K562 (cell line): ENCODE results near the gene CD248. TPM values are rescaled to one million over a fixed set of nuclear protein-coding genes. Genes with fewer than 3 reads are reported as not detected.

Source experiments
- CBX1 ChIP-seq: sonication (generic); IDR thresholded peaks from 2 replicates; pipeline ENCODE4 v1.6.1; 2016; ENCODE audit warnings: antibody characterized with exemption, low read depth, mild to moderate bottlenecking
- CBX2 ChIP-seq: fragments of 200-600 bp; sonication (generic); IDR thresholded peaks from one replicate; pipeline ENCODE4 v1.6.1; 2012; ENCODE audit warnings: mild to moderate bottlenecking, low read length, inconsistent platforms; ENCODE audit not compliant: insufficient read depth, poor library complexity, severe bottlenecking
- DEAF1 ChIP-seq: fragments of 450-650 bp; formaldehyde crosslinking; IDR thresholded peaks from 2 replicates; pipeline ENCODE4 v1.4.0; 2020; ENCODE audit warnings: mild to moderate bottlenecking, moderate library complexity
- HDAC2 ChIP-seq: fragments of 450-650 bp; IDR thresholded peaks from 2 replicates; pipeline ENCODE4 v1.6.1; 2016; ENCODE audit warnings: mild to moderate bottlenecking
- HMGN3 ChIP-seq: IDR thresholded peaks from 2 replicates; pipeline ENCODE4 v1.6.1; 2011; ENCODE audit warnings: borderline replicate concordance, low read depth, mild to moderate bottlenecking, mixed read lengths, low read length; ENCODE audit not compliant: insufficient read length; ENCODE audit errors: extremely low read depth
- KAT8 ChIP-seq: fragments of 450-650 bp; IDR thresholded peaks from 2 replicates; pipeline ENCODE4 v1.6.1; 2016; ENCODE audit warnings: low read depth, mild to moderate bottlenecking
- NFYB ChIP-seq: IDR thresholded peaks from 2 replicates; pipeline ENCODE4 v1.6.1; 2011; ENCODE audit warnings: mild to moderate bottlenecking, moderate library complexity; ENCODE audit not compliant: insufficient read length; ENCODE audit errors: extremely low read depth
- NUFIP1 ChIP-seq: fragments of 450-650 bp; IDR thresholded peaks from 2 replicates; pipeline ENCODE4 v1.6.1; 2018; ENCODE audit not compliant: partially characterized antibody
- POLR3G ChIP-seq: IDR thresholded peaks from 2 replicates; pipeline ENCODE4 v1.6.1; 2011; ENCODE audit not compliant: insufficient read length, insufficient replicate concordance; ENCODE audit errors: extremely low read depth
- SRSF1 ChIP-seq: fragments of 200-400 bp; formaldehyde crosslinking; IDR thresholded peaks from 2 replicates; pipeline ENCODE4 v1.6.1; 2017; ENCODE audit warnings: mild to moderate bottlenecking, low read depth, low read length, moderate library complexity
- TAF9B ChIP-seq: fragments of 450-650 bp; IDR thresholded peaks from 2 replicates; pipeline ENCODE4 v1.6.1; 2018; ENCODE audit warnings: mild to moderate bottlenecking; ENCODE audit not compliant: partially characterized antibody
- TRIM25 ChIP-seq: fragments of 450-650 bp; IDR thresholded peaks from 2 replicates; pipeline ENCODE4 v1.7.0; 2016; ENCODE audit warnings: borderline replicate concordance
- ZMIZ1 ChIP-seq, 2 experiments: fragments of 150-350 bp in 1 of 2; IDR thresholded peaks; 2 replicates each; pipeline ENCODE4 v1.6.1; 2012 to 2016; ENCODE audit warnings: low read depth in 2 of 2, low read length in 2 of 2, mild to moderate bottlenecking in 1 of 2, moderate library complexity in 1 of 2
- ZNF512 ChIP-seq: IDR thresholded peaks from 2 replicates; pipeline ENCODE4 v1.6.1; 2016; ENCODE audit warnings: missing genetic modification characterization, missing compliant biosample characterization
- ZNF584 ChIP-seq: fragments of 200-800 bp; sonication (Bioruptor generic); IDR thresholded peaks from 2 replicates; pipeline ENCODE4 v1.6.1; 2016; ENCODE audit warnings: low read depth, mild to moderate bottlenecking, missing genetic modification characterization, missing compliant biosample characterization
- polyA plus RNA-seq, 8 experiments: library from polyadenylated mRNA; depleted of rRNA in 4 of 8; stranded (reverse) in 5 of 8; unstranded in 3 of 8; fragments of >200 nt; fragmentation: Nextera tagmentation in 2 of 8; fragmentation: Illumina TruSeq in 1 of 8; extraction: Ambion mirVana in 2 of 8; extraction: Trizol in 1 of 8; gene quantifications; 2 replicates each; pipeline versions ENCODE4 v1.2.1 to v1.2.3, GENCODE V29; 2011 to 2014; ENCODE audit warnings: inconsistent platforms in 1 of 8, missing spikeins in 1 of 8
- total RNA-seq, 7 experiments: library from RNA; depleted of rRNA in 6 of 7; stranded (reverse); fragments of >200 nt in 6 of 7; fragmentation: Illumina TruSeq in 2 of 7; extraction: Trizol in 2 of 7; gene quantifications; 2 replicates each; pipeline versions ENCODE4 v1.2.1 to v1.2.3, GENCODE V29; 2011 to 2021; ENCODE audit warnings: low replicate concordance in 1 of 7

CD248 gene
- total and polyA plus RNA-seq, 9 of the 15 experiments (the other 6 are each of a cell fraction or from before 2014, with no cell fraction given), result 0.09 TPM; not detected in 8

GRCh38 chr11:66347425-66348276 is 30.8 kb upstream of the CD248 start, which contains the start of gene B4GAT1 (continued):
- TF ChIP-seq TRIM25 (no peak), NUFIP1 (no peak), POLR3G (peak; percentile 28), DEAF1 (CRISPR knock-in tag) (peak; percentile 31), HMGN3 (peak; percentile 27), NFYB (no peak), TAF9B (no peak), KAT8 (no peak), CBX2 (no peak), HDAC2 (no peak), SRSF1 (no peak), CBX1 (peak; percentile 41), ZNF512 (no peak), ZMIZ1 (IDR thresholded peaks at IDR 0.05; ENCODE audit: low read depth in 2 of 2, low read length in 2 of 2) (no peak), ZNF584 (CRISPR knock-in tag) (no peak)
